Spleen (tissue), 11 donors: ENCODE measurements around the gene RSPH3. TPM values are rescaled to one million over a fixed set of nuclear protein-coding genes. Genes with fewer than 3 reads are reported as not detected.

Experiments used
- DNase-seq: peaks from one replicate; pipeline ENCODE4 v3.0.0-alpha.2; 2020
- H3K27ac ChIP-seq, 8 donors: fragments of 200-600 bp; sonication (generic) in 7 of 8; 1 replicate in 4 of 8; 2 replicates in 4 of 8; pipeline versions ENCODE4 v1.5.0 to v1.8.0; 2016 to 2021; ENCODE audit warnings: inconsistent platforms in 4 of 8, mild to moderate bottlenecking in 4 of 8, moderate library complexity in 1 of 8
- H3K27me3 ChIP-seq, 7 donors: fragments of 200-600 bp; sonication (generic) in 6 of 7; replicated peaks in 1 of 7; 1 replicate in 4 of 7; 2 replicates in 3 of 7; pipeline versions ENCODE4 v1.5.0 to v1.8.0; 2016 to 2021; ENCODE audit warnings: inconsistent platforms in 3 of 7, mild to moderate bottlenecking in 1 of 7
- H3K36me3 ChIP-seq, 6 donors: fragments of 200-600 bp; sonication (generic) in 5 of 6; 1 replicate in 4 of 6; 2 replicates in 2 of 6; pipeline versions ENCODE4 v1.5.0 to v1.8.0; 2016 to 2021; ENCODE audit warnings: inconsistent platforms in 2 of 6
- H3K4me1 ChIP-seq, 6 donors: fragments of 200-600 bp; sonication (generic) in 5 of 6; 1 replicate in 3 of 6; 2 replicates in 3 of 6; pipeline versions ENCODE4 v1.5.0 to v1.8.0; 2016 to 2021; ENCODE audit warnings: inconsistent platforms in 3 of 6
- H3K4me3 ChIP-seq, 8 donors: fragments of 200-600 bp; sonication (generic) in 7 of 8; 1 replicate in 4 of 8; 2 replicates in 4 of 8; pipeline versions ENCODE4 v1.5.0 to v1.8.0; 2016 to 2021; ENCODE audit warnings: inconsistent platforms in 4 of 8, mild to moderate bottlenecking in 4 of 8, moderate library complexity in 2 of 8
- H3K9me3 ChIP-seq, 8 donors: fragments of 200-600 bp; sonication (generic) in 7 of 8; 1 replicate in 4 of 8; 2 replicates in 4 of 8; pipeline versions ENCODE4 v1.5.0 to v1.8.0; 2016 to 2021; ENCODE audit warnings: inconsistent platforms in 4 of 8
- CTCF ChIP-seq, 11 experiments: fragments of 200-600 bp in 7 of 11; fragments of 450-650 bp in 4 of 11; sonication (generic) in 4 of 11; IDR thresholded peaks in 8 of 11; conservative IDR thresholded peaks in 3 of 11; 1 replicate in 7 of 11; 2 replicates in 4 of 11; pipeline versions ENCODE4 v1.4.0 to v1.8.0; 2016 to 2021; ENCODE audit warnings: antibody characterized with exemption in 11 of 11, inconsistent platforms in 4 of 11, mild to moderate bottlenecking in 1 of 11
- POLR2A ChIP-seq, 3 donors: fragments of 450-650 bp; IDR thresholded peaks; one replicate each; pipeline ENCODE4 v1.5.1; 2017; ENCODE audit warnings: antibody characterized with exemption in 3 of 3, mild to moderate bottlenecking in 1 of 3
- POLR2AphosphoS5 ChIP-seq, 3 donors: sonication (generic); formaldehyde crosslinking; IDR thresholded peaks; one replicate each; pipeline ENCODE4 v1.5.1; 2017; ENCODE audit warnings: antibody characterized with exemption in 3 of 3
- WGBS, 5 donors: extraction: QIAGEN DNeasy Blood & Tissue Kit in 3 of 5; methylation state at CpG; one replicate each; pipeline versions ENCODE4 v1.1.5 to v1.1.7; 2013 to 2018; 5-methylcytosine and 5-hydroxymethylcytosine counted together
- intact Hi-C: fragments of 100-400 bp; cut with DNase I; formaldehyde crosslinking; loops from one replicate; pipeline ENCODE4 v1.15.0; 2023; ENCODE audit warnings: low total_unique reads
- polyA plus RNA-seq, 3 donors: library from polyadenylated mRNA; stranded (reverse); fragments of 200-250 nt; gene quantifications; one replicate each; pipeline ENCODE4 v1.2.1, GENCODE V29; 2013
- total RNA-seq, 7 donors: library from RNA; depleted of rRNA in 3 of 7; stranded (reverse); fragments of >200 nt in 3 of 7; fragmentation: NEBNext Ultra II Directional in 4 of 7; extraction: Animal tissue kit (Norgen Biotek cat#: 25700) in 4 of 7; gene quantifications; one replicate each; pipeline versions ENCODE4 v1.1.0 to v1.2.1, GENCODE V29; 2016 to 2021
- donor health status: healthy with polysubstance abuse.
- donor health status: DM: no; HTN: no; CAD: no; lungs with moderate emphysema.
- donor health status: DM: no; HTN: no; CAD: no.
- donor health status: Bipolar disorder and iron deficiency.
- donor health status: healthy.
- donor health status: DM: no; HTN: no; CAD: no.
- donor health status: DM: yes; HTN: yes; CAD: no.

Gene RSPH3
- total and polyA plus RNA-seq, 10 donors = 0.91 to 7.3 (median 4.7) TPM

DNA sequence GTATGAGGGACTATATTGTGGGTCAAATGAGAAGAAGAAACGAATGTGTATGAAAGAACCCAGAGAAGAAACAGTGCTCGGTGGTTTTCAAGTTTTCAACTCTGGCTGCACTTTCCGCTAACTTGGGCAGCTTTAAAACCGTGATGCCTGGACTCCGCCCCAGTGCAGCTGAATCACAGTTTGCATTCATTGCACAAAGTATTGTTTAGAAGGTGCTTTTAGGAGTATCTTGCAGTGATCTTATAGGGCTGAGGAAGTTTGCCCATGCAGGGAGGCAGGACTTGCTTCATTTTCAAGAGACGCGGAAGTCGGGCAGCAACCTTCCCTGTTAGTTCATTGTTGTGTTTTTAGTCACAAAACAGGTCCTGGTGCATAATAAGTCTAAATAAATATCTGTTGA, 52.7 kb downstream of the RSPH3 start:
- no peaks in the 10 kb centered on the region for H3K36me3 ChIP-seq
- H3K27ac ChIP-seq = no peak overlapping the region
- peaks cover 0 to 13% (median 7%) of the 10 kb centered on the region in 8 donors for H3K9me3 ChIP-seq
- TF ChIP-seq POLR2A (IDR thresholded peaks at IDR 0.05) (no peak), CTCF (IDR thresholded peaks at IDR 0.05 in 8 of 11, conservative IDR thresholded peaks at IDR 0.05 in 3 of 11) (no peak), POLR2AphosphoS5 (IDR thresholded peaks at IDR 0.05) (no peak)
- 89 to 92% (median 91%) methylated on average over 8 of the region's 8 CpGs for WGBS, 5 donors
- no peaks in the 10 kb centered on the region for H3K27me3 ChIP-seq
- no peaks in the 10 kb centered on the region for H3K4me1 ChIP-seq
- intact Hi-C loops = no loop called here
- DNase-seq = no peak
- H3K4me3 ChIP-seq = no peak overlapping the region

DNA sequence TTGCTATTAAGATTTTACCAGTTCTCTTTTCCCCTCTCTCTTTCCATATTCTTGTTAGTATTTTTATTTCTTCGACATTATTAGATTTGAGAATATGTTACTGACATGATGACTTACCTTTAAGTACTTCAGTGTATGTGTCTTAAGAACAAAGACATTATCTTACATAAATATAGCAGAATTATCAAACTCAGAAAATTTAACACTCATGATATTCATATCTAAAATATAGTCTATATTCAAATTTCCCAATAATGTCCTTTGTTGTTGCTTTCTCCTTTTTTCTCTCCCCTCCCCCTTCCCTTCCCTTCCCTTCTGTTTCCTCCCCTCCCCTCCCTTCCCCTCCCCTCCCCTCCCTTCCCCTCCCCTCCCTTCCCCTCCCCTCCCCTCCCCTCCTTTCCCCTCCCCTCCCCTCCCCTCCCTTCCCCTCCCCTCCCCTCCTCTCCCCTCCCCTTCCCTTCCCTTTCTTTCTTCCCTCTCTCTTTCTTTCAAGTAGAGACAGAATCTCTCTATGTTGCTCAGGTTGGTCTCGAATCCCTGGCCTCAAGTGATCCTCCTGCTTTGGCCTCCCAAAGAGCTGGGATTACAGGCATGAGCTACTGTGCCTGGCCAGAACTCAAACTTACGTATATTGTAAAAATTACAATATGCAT, 56.5 kb downstream of the RSPH3 start:
- Histone ChIP-seq H3K27ac (no peak overlapping the region), H3K27me3 (peaks cover 0 to 6% (median 0%) of the 10 kb centered on the region in 7 donors), H3K9me3 (peaks cover 0 to 12% (median 6%) of the 10 kb centered on the region in 8 donors), H3K36me3 (no peaks in the 10 kb centered on the region), H3K4me1 (peaks cover 0 to 15% (median 9%) of the 10 kb centered on the region in 6 donors), H3K4me3 (no peak overlapping the region)
- no peak for DNase-seq
- no peak for TF ChIP-seq POLR2A (IDR thresholded peaks at IDR 0.05)
- no peak for TF ChIP-seq CTCF (IDR thresholded peaks at IDR 0.05 in 8 of 11, conservative IDR thresholded peaks at IDR 0.05 in 3 of 11)
- TF ChIP-seq POLR2AphosphoS5 (IDR thresholded peaks at IDR 0.05) = no peak
- intact Hi-C loops = no loop called here
- whole genome bisulfite sequencing, 5 donors = 91 to 97% (median 94%) methylated on average over 3 of the region's 3 CpGs

DNA sequence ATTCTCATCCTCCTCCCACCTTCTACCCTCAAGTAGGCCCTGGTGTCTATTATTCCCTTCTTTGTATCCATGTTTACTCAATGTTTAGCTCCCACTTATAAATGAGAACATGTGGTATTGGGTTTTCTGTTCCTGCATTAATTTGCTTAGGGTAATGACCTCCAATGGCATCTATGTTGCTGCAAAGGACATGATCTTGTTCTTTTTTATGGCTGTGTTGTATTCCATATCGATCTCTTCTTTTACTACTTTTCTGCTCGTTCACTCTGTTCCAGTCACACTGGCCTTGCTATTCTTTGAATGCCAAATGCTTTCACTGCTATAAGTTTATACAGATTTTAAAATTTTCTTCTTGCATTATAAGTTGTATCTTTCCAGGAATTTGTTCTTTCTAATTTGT, 57.7 kb downstream of the RSPH3 start:
- 89 to 99% (median 97%) methylated on average over 2 of the region's 2 CpGs for WGBS, 5 donors
- TF ChIP-seq POLR2A (IDR thresholded peaks at IDR 0.05) (no peak), POLR2AphosphoS5 (IDR thresholded peaks at IDR 0.05) (no peak), CTCF (IDR thresholded peaks at IDR 0.05 in 8 of 11, conservative IDR thresholded peaks at IDR 0.05 in 3 of 11) (no peak)
- Histone ChIP-seq H3K36me3 (no peaks in the 10 kb centered on the region), H3K9me3 (peaks cover 0 to 12% (median 6%) of the 10 kb centered on the region in 8 donors), H3K4me1 (peaks cover 0 to 21% (median 9%) of the 10 kb centered on the region in 6 donors), H3K27ac (no peak overlapping the region), H3K4me3 (no peak overlapping the region), H3K27me3 (peaks cover 0 to 6% (median 0%) of the 10 kb centered on the region in 7 donors)
- intact Hi-C loops = no loop called here
- DNase-seq = no peak

GRCh38 chr6:158941246-158941645, 58.8 kb downstream of the RSPH3 start:
- intact Hi-C loops = no loop called here
- WGBS, 5 donors = 79 to 98% (median 97%) methylated on average over 2 of the region's 2 CpGs
- Histone ChIP-seq H3K4me1 (peaks cover 0 to 21% (median 9%) of the 10 kb centered on the region in 6 donors), H3K27me3 (peaks cover 0 to 6% (median 0%) of the 10 kb centered on the region in 7 donors), H3K4me3 (no peak overlapping the region), H3K27ac (no peak overlapping the region), H3K9me3 (peaks cover 0 to 12% (median 6%) of the 10 kb centered on the region in 8 donors), H3K36me3 (no peaks in the 10 kb centered on the region)
- no peak for DNase-seq
- TF ChIP-seq POLR2A (IDR thresholded peaks at IDR 0.05) (no peak), POLR2AphosphoS5 (IDR thresholded peaks at IDR 0.05) (no peak), CTCF (IDR thresholded peaks at IDR 0.05 in 8 of 11, conservative IDR thresholded peaks at IDR 0.05 in 3 of 11) (no peak)
